Measurements from ENCODE around the gene COL27A1. TPM values are rescaled to one million over a fixed set of nuclear protein-coding genes. Genes with fewer than 3 reads are reported as not detected.

The COL27A1 gene
- total and polyA plus RNA-seq, 8 donors, result 15.8 to 180 (median 147) TPM

DNA sequence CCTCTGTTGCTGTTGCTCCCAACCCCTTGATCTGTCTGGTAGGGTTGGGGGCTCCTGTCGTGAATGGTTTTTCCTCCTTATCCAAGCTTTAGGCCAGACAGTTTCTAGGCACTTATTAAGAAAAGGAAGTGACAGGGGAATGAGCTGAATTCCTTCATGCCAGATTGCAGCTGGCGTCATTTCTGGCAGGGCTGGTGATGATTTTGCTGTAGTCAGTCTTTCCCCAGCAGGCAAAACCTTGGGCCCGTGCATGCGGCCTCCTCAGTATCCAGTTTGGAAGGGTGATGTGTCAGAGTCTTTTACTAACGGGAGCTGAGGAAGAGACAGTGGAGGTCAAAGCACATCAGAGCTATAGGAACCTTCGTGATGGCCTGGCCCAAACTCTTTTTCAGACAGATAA is 58.8 kb downstream of the COL27A1 start:
- Histone ChIP-seq H3K4me1 (no peaks in the 10 kb centered on the region), H3K9me3 (no peaks in the 10 kb centered on the region), H3K36me3 (peaks cover 0 to 6% of the 10 kb centered on the region in 2 donors), H3K27ac (no peak overlapping the region), H3K4me3 (no peak overlapping the region), H3K27me3 (no peaks in the 10 kb centered on the region)
- intact Hi-C loops (cut with DNase I), result no loop called here
- TF ChIP-seq, protein P1, sequence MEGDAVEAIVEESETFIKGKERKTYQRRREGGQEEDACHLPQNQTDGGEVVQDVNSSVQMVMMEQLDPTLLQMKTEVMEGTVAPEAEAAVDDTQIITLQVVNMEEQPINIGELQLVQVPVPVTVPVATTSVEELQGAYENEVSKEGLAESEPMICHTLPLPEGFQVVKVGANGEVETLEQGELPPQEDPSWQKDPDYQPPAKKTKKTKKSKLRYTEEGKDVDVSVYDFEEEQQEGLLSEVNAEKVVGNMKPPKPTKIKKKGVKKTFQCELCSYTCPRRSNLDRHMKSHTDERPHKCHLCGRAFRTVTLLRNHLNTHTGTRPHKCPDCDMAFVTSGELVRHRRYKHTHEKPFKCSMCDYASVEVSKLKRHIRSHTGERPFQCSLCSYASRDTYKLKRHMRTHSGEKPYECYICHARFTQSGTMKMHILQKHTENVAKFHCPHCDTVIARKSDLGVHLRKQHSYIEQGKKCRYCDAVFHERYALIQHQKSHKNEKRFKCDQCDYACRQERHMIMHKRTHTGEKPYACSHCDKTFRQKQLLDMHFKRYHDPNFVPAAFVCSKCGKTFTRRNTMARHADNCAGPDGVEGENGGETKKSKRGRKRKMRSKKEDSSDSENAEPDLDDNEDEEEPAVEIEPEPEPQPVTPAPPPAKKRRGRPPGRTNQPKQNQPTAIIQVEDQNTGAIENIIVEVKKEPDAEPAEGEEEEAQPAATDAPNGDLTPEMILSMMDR (IDR thresholded peaks at IDR 0.05), result no peak
- ATAC-seq (no peak), DNase-seq (peak in 3 of 4 donors; percentile 16 to 49 (median 25))

- H3K27ac ChIP-seq, result no peak overlapping the region
- no peak overlapping the region for H3K4me3 ChIP-seq
- H3K36me3 ChIP-seq, result no peaks in the 10 kb centered on the region
- no peaks in the 10 kb centered on the region for H3K4me1 ChIP-seq
- TF ChIP-seq, protein P1 (IDR thresholded peaks at IDR 0.05), result no peak
- no peaks in the 10 kb centered on the region for H3K9me3 ChIP-seq
- no peaks in the 10 kb centered on the region for H3K27me3 ChIP-seq
- no peak for ATAC-seq
- intact Hi-C loops (cut with DNase I), result no loop called here
- peak in 1 of 4 donors; percentile 30 for DNase-seq
These were observed 59.5 kb downstream of the COL27A1 start for GRCh38 chr9:114214686-114215414.

GRCh38 chr9:114216081-114216480 is 60.7 kb downstream of the COL27A1 start:
- intact Hi-C loops (cut with DNase I), result no loop called here
- no peak overlapping the region for H3K27ac ChIP-seq

DNA sequence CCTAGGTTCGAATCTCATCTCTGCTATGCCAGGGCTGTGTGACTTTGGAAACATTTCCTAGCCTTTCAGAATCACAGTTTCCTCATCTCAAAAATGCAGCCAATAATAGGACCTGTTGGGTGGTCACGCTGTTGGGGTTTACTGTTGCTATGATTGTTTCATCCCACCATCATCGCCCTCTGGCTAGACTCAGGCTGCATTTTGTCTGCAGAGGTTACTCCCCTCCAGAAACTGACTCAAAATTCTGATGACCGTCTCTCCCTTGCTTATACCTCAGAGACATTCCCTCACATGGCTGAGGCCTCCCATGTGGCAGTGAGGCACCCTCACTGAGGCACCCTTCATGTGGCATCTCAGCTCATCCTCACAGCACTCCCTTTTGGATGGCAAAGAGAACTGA is 61.6 kb downstream of the COL27A1 start:
- no peak overlapping the region for H3K27ac ChIP-seq
- TF ChIP-seq, protein P1 (IDR thresholded peaks at IDR 0.05), result no peak
- no peak for DNase-seq

More at GRCh38 chr9:114216081-114216480, 60.7 kb downstream of the COL27A1 start:
- TF ChIP-seq, protein P1 (IDR thresholded peaks at IDR 0.05), result no peak
- ATAC-seq (peak; percentile 33), DNase-seq (peak in 2 of 4 donors; percentile 39 to 81)
- Histone ChIP-seq H3K4me1 (no peaks in the 10 kb centered on the region), H3K27me3 (no peaks in the 10 kb centered on the region), H3K4me3 (no peak overlapping the region), H3K9me3 (no peaks in the 10 kb centered on the region), H3K36me3 (no peaks in the 10 kb centered on the region)

DNA sequence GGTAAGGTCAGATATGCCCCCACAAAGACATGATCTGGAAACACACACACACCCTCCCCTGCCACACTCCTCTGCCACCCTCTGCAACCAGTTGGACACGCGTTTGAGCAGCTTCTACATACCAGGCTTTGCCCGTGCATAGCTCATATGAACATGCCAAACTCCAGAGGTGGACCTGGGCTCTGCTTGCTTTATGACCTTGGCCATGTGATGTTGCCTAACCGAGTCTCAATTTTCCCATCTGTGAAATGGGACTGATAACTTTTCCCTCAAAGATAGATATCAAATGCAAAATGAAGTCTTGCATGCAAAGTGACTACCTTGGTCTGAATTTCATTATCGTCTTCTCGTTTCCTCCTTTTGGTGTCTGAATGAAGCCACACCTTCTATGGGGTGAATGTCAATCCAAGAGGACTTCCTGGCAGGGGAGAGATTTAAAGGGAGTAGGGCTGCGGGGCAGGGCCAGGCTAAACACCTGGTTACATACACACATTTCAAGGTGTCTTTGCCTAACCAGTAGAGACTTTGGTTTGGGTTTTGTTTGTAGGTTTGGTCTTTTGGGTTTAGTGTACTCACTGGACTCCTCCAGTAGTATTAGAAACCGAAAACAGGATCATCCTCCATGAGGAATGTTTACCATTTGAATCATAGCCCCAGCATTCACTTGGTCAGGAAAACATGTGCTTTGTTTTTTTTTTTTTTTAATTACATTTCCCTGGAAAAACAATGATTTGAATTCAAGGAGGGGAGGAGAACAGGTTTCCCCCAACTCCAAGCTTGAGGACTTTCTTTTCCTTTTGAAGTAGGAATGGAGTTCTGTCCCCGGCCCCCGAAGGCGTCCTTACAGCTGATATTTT is 63.2 kb downstream of the COL27A1 start:
- no peak for ATAC-seq
- no peak overlapping the region for H3K27ac ChIP-seq
- intact Hi-C loops (cut with DNase I), result no loop called here

More for the DNA sequence above, 61.6 kb downstream of the COL27A1 start:
- no peaks in the 10 kb centered on the region for H3K4me1 ChIP-seq
- no peaks in the 10 kb centered on the region for H3K36me3 ChIP-seq
- intact Hi-C loops (cut with DNase I), result no loop called here
- ATAC-seq, result no peak
- no peaks in the 10 kb centered on the region for H3K27me3 ChIP-seq
- H3K4me3 ChIP-seq, result no peak overlapping the region
- no peaks in the 10 kb centered on the region for H3K9me3 ChIP-seq

More for the DNA sequence above, 63.2 kb downstream of the COL27A1 start:
- no peak for DNase-seq
- no peaks in the 10 kb centered on the region for H3K36me3 ChIP-seq
- no peaks in the 10 kb centered on the region for H3K27me3 ChIP-seq
- TF ChIP-seq, protein P1 (IDR thresholded peaks at IDR 0.05), result no peak
- no peaks in the 10 kb centered on the region for H3K9me3 ChIP-seq
- no peaks in the 10 kb centered on the region for H3K4me1 ChIP-seq
- no peak overlapping the region for H3K4me3 ChIP-seq
